ENCODE results near the gene MGAT3.

Gene MGAT3

GRCh38 chr22:39429916-39430575 lies 26.8 kb upstream of the MGAT3 start:
- no peak for DNase-seq

- no peak for DNase-seq
Observed at GRCh38 chr22:39430576-39431150, 26.1 kb upstream of the MGAT3 start.

- no peak for DNase-seq
Observed at GRCh38 chr22:39431216-39431801, 25.5 kb upstream of the MGAT3 start.

GRCh38 chr22:39431821-39432251 lies 25.0 kb upstream of the MGAT3 start:
- DNase-seq, result no peak

DNA sequence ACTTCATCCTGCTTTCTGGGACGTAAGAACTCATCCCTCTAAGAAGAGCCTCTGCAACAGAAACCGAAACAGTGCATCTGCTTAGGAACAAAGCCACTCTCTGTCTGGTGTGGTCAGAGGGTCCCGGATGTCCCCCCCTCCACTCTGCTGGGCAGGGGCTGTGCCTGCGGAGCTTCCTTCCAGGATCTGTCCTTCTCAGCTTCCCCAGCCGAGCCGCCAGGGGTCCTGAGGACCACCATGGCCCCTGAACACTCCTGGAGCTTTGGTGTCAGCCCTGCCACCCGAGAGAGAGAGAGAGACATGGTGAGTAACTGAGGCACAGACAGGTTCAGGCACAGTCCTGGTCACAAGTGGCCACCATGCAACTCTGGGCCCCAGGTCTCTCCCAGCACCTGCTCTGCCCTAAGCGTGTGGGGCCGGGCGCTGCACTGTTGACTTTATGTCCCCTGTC lies 24.4 kb upstream of the MGAT3 start:
- DNase-seq, result no peak

DNA sequence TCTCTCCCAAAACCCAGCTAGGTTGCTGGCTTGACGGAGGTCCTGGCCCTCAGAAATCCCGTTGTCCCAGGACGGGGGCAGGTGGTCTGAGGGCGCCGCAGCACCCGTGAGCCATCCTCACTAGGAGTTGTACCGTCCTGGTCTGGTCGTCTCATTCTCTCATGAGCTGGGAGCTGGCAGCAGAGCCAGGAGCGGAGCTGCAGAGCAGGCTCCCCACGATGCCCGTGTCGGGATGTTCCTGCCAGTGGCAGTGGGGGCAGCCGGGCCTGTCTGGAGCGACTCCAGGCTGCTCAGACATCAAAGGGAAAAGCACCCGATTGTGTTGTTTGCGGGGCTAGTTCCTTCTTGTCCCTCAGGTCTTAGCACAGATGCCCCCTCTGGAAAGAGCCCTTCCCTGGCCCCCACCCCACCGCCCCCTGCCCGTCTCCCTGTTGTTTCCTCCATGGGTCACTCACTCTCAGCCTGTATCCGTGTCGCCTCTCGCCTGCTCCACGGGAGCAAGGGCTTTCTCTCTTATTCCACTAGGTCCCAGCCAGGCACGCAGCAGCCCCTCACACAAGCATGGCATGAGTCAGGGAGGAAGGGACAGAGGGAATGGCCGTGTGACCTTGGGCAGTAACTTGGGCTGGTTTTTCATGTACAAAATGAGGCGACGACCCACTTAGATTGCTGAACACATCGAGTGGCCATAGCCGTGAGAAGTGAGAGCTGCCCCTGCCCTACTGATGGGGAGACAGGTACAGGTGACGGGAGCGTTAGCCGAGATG lies 23.2 kb upstream of the MGAT3 start:
- DNase-seq, result no peak

GRCh38 chr22:39434243-39434653 lies 22.6 kb upstream of the MGAT3 start:
- DNase-seq, result no peak

DNA sequence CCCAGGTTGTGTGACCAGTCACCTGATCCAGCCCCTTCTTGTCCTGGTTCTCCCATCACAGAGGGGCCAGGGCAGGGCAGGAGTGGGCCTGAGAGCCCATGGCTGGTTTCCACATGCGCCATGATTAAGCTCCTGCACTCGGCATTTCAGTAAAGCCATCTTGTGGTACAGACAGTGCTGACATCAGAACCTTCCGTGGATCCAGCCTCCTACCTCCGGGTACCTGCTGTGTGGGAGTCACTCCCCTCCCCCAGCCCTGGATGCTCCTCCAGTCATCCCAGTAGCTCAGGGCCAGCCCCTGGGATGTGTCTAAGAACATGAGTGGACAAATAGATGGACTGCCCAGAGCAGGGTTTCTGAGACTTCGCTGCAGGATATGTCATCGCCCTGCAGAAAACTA lies 22.1 kb upstream of the MGAT3 start:
- no peak for DNase-seq

- no peak for DNase-seq
Observed at GRCh38 chr22:39435616-39436015, 21.2 kb upstream of the MGAT3 start.

- DNase-seq, result no peak
Observed at GRCh38 chr22:39437791-39438704, 18.8 kb upstream of the MGAT3 start.

DNA sequence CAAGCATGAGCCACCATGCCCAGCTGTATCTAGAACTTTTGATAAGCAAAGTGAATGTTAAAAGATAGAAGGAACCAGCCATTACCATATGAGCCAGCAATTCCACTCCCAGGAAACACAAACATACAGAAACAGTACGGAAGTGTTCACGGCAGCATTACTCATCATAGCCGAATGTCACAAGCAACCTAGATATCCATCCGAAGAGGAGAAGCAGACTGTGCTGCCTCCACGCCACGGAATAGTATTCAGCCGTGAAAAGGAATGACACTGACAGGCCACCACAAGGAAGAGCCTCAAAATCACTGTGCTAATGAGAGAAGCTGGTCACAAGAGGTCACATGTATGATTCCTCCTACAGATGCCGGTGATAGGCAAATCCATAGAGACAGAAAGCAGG lies 17.6 kb upstream of the MGAT3 start:
- no peak for DNase-seq

DNA sequence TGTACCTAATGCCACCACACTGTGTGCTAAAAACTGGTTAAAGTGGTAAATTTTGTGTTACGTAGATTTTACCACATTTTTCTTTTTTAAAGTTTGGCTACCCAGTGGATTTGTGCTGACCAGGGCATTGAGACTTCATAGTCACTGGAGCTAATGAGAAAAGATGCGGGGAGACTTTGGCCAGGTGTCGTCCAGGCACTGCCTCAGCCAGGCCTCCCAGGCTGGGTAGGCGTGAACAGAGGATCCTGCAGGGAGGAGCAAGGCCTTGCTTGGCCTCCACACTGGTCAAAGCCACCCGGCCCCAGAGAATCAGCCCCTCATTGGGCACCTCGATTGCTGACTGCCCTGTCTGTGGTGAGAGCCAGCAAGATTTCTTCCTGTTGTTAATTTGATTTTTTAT lies 13.4 kb upstream of the MGAT3 start:
- no peak for DNase-seq

DNA sequence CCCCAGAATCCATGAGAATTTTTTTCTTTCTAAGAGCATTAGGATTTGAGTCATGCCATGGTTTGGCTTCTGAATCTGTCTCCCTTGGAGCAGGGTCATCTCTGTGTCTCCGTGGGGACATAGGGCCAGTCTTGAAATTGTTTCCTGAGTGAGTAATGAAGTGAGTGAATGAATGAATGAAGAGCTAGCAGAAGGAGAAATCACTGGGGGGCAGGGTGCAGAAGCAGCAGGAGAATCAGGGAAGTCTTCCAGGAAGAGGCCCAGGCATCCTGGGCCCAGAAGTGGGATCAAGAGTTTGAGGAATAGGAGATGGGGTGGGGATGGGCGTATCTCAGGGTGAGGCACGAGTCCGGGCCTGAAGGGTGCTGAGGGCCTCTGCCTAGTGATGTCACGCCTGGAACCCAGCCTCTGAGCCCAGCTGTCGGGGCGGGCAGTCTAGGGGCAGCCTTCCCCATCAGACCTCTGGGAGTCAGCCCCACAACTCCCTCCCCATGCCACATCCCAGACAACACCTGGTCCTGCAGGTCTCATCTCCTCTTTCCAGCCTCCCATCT lies 12.5 kb upstream of the MGAT3 start:
- DNase-seq, result no peak

DNA sequence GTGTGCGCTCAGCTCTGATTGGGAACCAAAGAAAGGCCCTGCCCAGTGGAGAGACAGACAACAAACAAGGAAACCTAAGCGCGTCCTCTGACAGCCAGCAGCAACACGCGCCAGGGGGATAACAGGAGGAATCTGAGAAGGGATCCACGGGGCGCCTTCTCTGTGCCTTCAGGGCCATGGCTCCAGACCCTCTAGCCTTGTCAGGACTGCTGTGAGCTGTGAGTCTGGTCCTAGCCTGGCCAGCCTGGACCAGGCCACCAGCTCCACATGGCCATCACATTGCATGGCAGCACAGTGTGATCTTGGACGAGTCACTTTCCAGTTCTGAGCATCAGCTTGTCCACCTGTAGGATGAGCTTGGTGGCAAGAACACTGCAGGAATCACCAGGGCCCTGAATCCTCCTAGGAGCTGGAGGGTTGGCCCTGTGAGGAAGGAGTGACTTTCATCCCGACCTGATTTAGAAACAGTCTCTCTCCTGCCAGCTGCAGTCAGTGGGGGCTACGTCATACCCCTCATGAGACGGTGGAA lies 11.8 kb upstream of the MGAT3 start:
- no peak for DNase-seq

- DNase-seq, result no peak
Observed at GRCh38 chr22:39445678-39446077, 11.1 kb upstream of the MGAT3 start.

- peak; percentile 26 for DNase-seq
Observed at GRCh38 chr22:39446239-39446721, 10.5 kb upstream of the MGAT3 start.

- no peak for DNase-seq
Observed at GRCh38 chr22:39448205-39449054, 8.4 kb upstream of the MGAT3 start.

DNA sequence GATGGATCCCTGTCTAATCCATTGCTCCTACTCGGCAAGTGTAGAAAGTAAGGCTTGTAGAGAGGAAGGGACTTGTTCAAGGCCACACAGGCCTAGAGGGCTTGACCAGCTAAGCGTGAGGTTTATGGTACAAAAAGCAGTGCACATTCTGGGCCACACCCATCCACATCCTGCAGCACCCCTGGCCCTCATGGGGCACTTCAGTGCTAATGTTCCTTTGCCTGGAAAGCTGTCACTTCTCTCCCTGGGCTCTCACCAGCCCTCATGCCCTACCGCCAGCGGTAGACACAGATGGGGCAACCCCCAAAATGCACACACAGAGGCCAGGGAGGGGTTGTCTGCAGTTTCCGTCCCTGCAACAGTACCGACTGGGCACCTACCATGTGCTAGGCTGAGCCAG lies 7.1 kb upstream of the MGAT3 start:
- no peak for DNase-seq

DNA sequence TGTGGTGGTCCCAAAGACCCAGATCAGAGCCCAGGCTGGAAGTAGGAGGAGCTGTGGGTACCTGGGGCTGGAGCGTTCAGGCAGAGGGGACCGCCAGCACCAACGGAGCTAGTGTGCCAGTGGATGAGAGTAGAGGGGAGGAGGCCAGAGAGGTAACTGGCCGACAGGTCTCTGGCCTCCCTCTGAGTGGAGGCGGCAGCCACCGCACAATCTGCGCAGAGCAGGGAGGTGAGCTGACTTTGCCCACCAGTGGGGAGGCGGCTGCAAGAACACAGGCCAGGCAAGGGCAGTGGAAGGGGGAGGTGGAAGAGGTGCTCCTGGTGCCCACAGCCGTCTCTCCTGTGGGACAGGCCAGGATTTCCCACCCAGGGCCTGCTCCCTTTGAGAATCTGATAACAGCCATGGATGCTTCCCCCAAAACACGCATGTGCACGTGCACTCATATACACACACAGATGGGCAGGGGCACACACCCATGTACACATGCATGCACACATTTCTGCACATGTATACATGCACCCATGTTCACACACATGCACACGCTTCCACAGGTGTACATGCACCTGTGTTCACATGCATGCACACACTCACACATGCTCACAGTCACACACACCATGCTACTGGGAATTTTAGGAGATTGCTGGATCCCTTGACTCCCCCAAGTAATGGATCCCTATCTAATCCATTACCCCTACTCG lies 6.4 kb upstream of the MGAT3 start:
- no peak for DNase-seq

GRCh38 chr22:39452740-39453040 lies 4.1 kb upstream of the MGAT3 start:
- no peak for DNase-seq

Measured in NCI-H510A (cell line).